Hematopoietic multipotent progenitor cell treated with erythropoietin and hydrocortisone succinate and interleukin-3 and kit ligand, for 15 days (in vitro differentiated cells): ENCODE data around the gene TLCD3A.
A peak's percentile ranks its signal among the peaks of the same experiment; 100 is the strongest.
"Not testable (repeated sequence)": the region's sequence is repeated elsewhere in the genome, so short reads cannot be mapped to it uniquely, and the experiment has no call there.

Experiments used
- DNase-seq: peaks from one replicate; pipeline ENCODE4 v3.0.0-alpha.2; 2015; ENCODE audit warnings: low spot score

TLCD3A gene

DNA sequence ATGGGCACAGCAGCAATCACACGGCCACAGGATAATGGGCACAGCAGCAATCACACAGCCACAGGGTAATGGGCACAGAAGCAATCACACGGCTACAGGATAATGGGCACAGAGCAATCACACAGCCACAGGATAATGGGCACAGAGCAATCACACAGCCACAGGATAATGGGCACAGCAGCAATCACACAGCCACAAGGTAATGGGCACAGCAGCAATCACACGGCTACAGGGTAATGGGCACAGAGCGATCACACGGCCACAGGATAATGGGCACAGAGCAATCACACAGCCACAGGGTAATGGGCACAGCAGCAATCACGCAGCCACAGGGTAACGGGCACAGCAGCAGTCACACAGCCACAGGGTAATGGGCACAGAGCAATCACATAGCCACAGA, 17.0 kb downstream of the TLCD3A start:
- not testable (repeated sequence) for DNase-seq

DNA sequence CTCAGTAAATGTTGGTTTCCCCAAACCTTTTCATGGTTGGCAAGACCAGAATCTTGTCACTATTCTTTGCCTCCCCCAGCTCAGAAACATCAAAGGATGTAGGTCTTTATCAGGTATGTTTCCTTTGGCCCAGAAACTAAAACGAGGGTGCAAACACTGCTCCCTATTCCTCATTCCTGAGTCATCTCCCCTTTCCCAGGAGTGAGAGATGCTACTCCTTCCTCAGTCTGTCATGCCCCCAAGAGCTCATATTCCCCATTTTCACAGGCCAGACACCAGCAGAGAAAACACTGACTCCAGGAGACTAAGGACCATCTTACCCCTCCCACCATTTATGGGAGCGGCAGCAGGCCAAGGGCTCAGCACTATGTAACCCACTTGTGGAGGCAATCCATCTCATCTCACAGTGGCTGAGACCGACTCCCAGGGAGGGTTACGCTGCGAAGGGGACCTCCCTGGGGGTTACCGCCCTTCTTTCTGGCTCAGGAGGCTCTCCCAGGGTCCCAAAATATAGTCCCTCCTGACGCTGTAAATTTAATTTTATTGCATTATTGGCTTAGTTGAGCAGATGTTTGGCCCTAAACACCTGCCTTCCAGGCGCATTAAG, 18.1 kb downstream of the TLCD3A start:
- no peak for DNase-seq

DNA sequence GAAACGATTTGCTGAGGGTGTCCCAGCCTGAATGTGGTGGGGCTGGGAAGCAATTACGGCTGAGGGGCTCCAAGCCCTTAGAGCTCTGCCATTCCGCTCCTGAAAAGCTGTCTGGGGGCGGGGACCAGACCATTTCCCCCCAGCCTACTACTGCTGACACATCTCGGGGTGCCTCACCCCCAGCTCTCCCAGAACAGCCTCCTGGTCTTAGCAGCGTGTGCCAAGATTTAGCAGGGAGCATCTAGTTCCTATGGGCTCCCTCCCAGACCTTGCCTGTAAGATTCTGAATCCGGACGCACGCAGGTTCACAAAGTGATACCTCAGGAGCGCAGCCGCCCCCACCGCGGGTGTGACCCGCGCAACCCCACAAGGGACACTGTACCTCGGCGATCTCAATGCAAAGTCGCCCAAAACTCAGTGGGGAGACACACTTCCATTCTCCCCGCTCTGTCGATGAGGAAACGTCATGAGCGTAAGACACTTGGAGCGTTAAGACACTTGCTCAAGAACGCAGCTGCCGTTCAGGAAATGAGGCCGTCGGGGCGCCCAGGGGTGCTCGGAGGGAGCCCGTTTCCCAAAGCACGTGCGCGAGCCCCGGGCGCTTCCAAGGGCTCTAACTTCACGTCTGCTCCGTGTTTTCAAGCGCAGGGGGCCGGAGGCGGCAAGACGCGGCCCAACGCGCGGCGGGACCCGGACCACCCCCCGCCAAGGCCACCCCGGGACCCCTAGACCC, 19.0 kb downstream of the TLCD3A start:
- peak; percentile 9 for DNase-seq

DNA sequence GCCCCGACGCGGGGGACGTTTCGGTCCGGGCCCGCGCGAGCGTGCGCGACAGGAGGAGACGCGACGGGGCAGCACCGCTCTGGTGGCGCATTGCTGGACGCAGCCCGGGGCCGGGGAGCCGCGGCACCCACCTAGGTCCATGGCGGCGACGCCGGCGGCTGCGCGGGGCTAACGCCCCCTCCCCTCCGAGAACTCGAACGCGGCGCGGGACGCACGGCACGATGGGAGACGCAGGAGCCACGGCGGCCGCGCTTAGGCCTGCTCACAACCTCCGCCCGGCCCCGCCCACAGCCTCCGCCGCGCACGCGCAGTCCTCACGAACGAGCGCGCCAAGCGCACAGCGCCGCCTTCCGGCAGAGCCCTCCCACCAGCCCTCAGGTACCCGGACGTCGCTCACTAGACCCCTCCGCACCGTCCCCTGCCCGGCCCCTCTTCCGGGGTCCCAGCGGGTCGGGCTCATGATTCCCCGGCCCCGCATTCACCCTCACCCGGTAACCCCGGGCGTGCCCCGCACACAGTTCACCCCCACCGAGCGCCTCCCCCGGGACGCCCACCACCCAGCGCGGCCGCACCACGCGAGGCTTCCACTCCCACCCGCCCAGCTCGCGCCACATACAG, 19.7 kb downstream of the TLCD3A start, which contains the start of gene GEMIN4:
Gene GEMIN4 (minus strand): TSS at position 263 of the 618 bp plus-strand sequence. CDS start 122 bp downstream, at position 141.
- DNase-seq: peak; percentile 90

DNA sequence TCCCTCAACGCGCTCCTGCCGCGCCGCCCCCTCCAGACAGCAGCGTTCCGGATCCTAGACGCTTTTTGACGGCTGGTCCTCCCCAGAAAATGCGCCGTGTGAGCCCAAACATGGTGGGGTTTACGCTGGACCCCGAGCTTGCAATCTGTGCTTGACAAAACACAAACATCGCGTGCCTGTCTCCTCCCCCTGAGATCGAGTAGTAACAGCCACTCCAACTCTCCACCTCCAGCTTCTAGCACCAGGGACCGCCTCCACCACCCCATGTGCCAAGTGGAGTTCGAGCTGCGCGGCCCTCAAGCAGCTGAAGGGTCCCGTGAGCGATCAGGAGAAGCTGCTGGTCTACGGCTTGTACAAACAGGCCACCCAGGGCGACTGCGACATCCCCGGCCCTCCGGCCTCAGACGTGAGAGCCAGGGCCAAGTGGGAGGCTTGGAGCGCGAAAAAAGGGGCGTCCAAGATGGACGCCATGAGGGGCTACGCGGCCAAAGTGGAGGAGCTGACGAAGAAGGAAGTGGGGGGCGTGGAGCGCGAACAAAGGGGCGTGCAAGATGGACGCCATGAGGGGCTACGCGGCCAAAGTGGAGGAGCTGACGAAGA, 20.3 kb downstream of the TLCD3A start:
- peak; percentile 23 for DNase-seq

DNA sequence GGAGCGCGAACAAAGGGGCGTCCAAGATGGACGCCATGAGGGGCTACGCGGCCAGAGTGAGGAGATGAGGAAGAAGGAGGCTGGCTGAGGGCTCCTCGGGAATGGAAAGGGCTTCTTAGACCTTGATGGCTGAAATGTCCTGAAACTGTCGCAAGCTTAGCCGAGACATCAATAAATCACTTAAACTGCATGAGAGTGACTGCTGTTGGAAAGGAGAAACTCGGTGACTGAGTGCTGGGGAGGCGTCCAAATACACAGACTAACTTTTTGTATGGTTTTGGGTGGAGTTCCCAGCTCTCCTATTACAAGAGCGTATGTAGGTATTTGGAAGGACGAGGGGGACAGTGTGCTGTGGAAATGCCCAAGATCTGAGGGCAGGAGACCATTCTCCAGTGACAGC, 21.0 kb downstream of the TLCD3A start:
- DNase-seq: no peak

DNA sequence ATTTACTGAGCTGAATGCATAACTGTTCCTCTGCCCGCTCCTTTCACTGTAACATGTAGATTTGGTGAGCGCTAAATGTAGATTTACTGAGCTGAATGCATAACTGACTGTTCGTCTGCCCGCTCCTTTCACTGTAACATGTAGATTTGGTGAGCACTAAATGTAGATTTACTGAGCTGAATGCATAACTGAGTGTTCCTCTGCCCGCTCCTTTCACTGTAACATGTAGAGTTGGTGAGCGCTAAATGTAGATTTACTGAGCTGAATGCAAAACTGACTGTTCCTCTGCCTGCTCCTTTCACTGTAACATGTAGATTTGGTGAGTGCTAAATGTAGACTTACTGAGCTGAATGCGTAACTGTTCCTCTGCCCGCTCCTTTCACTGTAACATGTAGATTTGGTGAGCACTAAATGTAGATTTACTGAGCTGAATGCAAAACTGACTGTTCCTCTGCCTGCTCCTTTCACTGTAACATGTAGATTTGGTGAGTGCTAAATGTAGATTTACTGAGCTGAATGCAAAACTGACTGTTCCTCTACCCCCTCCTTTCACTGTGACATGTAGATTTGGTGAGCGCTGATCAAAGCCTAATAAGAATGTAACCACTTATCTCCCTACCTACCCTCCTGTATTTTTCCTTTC, 23.0 kb downstream of the TLCD3A start:
- DNase-seq: not testable (repeated sequence)

DNA sequence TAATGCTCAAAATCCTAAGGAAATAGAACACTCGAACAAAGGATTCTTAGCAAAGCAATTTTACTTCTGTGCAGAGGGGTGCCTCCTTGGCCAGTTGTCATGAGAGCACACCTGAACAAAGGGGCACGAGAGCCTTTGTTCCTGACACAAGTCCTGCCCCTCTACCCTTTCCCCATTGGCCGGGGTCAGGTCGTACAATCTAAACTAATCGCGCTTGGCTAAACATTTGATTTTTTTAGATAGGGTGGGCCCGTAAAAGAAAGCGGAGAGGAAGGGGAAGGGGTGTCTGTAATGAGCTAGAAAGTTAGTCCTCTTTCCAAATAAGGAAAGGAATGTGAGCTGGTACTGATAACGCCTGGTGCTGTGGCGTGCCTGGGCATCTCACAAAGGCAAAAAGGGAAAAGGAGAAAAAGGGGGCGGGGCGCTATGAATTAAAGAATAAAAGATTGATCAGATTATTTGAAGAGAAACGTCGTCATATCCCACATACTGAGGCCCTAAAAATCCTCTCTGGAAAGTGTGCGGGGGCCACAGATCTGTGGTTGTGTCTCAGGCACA, 23.7 kb downstream of the TLCD3A start:
- not testable (repeated sequence) for DNase-seq

DNA sequence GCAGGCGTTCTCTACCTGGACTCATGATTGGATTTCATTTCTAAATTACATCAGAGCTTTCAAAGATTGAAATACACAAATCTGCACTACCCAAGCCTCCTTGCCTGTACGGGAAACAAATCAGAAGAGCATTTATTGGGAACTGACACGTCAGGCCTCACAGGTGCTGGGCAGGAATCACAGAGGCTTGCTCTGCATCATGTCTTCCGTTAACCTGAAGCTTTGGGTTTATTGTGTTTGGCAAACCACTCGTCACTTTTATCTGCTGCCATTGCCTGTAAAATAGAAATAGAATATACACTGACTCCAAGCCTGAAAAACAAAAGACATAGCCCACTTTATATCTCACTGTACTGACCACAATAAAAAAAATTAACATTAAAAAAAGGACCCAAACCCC, 27.6 kb downstream of the TLCD3A start:
- DNase-seq: no peak

DNA sequence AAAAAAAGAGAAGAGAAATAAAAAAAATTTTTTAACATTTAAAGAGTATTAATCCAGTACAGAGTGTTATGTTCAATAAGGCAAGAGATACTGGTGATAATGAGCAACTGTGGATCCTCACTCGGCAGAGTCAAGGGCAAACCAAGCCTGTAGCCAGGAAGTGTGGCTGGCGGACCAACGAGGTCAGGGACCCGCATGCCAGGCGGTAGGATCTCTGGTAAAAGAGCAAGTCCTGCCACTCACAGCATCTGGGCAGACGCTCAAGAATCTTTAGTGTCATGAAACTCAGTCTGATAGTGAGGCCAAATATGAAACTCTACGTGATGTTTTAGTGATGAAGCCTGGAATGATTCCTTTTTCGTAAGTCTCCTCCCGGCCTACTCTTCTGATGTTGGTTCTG, 28.0 kb downstream of the TLCD3A start:
- DNase-seq: no peak

DNA sequence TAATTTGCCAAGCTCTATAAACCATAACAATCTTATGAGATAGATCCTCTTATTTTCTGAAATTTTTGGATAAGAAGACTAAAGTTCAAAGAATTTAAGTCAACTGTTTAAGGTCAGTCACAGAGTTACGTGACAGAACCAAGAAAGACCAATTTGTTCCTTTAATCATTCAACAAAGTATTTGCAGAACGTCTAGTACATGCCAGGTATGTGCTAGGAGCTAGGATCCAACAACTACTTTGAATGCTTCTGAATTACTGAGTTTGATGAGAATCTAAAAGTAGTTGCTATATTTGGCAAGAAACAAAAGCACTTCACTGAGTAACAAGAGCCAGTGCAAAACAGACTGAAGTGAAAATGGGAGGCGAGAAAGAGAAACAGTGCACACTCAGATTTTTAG, 34.7 kb downstream of the TLCD3A start:
- no peak for DNase-seq

DNA sequence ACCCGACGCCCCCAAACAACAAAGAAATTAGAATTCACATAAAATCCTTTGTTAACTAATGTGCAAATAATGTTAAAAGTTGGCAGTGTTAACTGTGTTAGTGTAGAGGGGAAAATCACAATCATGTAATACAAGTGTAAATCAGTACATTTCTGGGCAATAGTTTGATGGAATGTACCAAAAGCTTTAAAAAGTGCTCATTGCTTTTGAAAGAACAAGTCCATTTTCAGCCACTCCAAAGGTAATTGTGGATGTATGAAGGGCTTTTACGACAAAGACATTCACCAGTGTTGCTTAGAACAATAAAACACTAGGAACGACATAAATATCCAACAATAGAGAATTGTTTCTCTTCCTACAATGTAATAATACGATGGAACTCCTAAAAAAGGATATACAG, 40.6 kb downstream of the TLCD3A start:
- DNase-seq: no peak

DNA sequence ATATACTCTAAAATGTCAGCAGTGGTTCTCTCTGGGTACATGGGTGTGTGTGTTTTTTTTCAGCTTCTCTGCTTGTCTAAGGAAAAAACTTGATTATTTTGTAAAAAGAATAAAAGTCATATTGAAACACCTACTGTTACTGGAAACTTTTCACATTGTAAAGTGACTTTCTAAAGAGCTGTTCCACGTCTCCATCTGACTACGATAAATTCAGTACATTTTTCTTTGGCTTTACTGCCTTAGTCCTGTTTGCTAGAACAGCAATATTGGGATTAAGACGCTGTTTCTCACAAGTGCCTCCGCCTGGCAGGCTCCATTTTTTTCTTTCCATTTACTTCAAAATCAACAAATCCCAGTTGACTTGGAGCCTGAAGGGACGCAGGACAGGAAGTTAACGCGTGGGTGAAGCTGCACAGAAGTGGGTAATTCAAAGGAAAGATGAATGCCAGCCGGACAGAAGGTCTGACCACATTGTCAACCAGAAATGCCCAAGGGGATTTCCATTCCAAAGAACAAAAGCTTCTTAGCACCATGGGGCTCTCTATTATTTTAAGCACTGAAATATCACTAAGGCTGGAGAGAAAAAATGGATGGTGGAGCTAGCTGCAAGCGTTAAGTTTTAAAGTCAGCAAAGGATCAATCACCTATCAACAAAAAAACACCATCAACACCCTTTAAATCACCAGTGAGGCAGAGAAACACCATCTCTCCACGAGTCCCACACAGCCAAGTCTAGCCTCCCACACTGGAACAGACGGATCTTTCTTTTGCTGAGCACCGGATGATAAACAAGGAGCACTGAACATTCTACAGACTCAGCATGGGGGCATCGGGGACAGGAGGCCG, 41.3 kb downstream of the TLCD3A start:
- DNase-seq: no peak

DNA sequence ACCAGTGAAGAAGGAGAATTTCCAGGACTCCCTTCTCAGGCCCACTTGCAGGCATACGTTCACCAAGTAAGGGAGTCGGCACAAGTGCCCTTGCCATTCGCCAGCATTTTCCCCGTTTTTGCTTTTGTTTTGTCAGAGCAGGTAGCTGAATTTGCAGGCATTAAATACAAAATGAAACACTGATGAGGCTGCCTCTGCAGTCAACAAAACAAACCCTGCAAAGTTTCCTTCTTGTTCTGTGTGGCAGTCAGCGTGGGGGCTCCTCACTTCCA, 41.9 kb downstream of the TLCD3A start:
- no peak for DNase-seq

DNA sequence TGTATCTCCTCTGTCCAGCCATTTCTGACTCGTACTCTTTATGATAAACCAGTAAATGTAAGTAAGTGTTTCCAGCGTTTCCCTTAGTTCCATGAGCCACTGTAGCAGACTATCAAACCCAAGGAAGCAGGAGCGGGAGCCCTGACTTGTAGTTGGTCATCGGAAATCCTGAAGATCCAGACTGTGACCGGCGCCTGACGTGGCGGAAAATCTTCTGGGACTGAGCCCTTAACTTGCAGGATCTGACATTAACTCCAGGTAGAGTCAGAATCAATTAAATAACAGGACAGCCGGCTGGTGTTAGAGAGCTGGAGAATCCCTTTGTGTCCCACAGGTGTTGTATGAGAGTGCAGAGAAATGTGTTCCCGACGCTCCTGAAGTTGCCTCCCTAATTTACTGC, 45.7 kb downstream of the TLCD3A start:
- DNase-seq: no peak

DNA sequence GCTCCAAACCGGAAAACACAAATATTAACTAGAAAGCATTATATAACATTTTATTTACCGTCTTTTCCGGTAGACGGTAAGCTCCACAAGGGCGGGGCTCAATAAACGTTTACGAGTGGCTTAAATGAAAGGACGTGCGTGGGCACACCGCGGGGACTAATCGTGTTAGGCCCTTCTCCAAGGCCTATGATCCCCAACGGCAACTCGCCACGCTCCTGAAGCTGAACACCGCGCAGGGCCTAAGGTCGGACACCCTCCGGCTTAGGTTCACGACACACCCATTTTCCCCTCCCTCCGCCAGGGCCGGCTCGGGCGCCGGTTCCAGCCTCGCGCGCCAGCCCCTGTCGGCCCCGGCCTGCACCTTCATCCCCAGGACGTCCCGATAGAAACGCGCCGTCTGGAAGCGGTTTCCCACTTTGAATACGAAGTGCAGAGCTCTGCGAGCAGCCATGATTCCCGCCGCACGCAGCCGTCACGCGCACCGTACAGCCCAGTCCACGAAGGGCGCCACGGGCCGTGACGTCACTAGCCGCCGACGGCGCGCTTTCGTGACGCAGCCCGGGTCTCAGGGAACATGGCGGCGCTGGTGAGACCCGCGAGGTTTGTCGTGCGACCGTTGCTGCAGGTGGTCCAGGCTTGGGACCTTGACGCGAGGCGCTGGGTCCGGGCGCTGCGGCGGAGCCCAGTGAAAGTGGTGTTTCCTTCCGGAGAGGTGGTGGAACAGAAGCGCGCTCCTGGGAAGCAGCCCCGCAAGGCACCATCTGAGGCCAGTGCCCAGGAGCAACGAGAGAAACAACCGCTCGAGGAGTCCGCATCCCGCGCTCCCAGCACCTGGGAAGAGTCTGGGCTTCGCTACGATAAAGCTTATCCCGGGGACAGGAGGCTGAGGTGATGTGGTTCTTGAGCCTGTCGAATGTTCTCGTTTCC, 49.7 kb downstream of the TLCD3A start, which contains the start of the genes GLOD4 and MRM3:
Gene GLOD4 (minus strand): TSS at position 476 of the 927 bp plus-strand sequence. CDS start 25 bp downstream, at position 451.
Gene MRM3 (plus strand): TSS at position 549 of the 927 bp plus-strand sequence. CDS start 26 bp downstream, at position 575.
- peak; percentile 92 for DNase-seq

DNA sequence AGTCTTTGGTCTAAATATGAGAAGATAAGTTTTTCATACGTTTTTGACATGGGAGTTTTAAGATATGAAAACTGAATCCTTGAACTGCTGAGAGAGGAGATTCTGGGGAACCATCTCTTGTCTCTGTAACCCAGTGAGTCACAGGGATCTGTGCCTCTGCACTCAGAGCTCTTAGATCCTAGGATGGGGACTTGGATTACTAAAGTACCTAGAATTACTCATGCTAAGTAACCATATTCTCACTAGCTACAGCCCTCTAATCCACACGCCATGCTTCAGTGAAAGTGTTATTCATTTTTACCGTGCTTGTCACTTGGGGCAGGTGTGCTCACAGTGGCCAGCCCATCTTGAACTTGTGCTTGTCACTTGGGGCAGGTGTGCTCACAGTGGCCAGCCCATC, 51.7 kb downstream of the TLCD3A start:
- DNase-seq: no peak

DNA sequence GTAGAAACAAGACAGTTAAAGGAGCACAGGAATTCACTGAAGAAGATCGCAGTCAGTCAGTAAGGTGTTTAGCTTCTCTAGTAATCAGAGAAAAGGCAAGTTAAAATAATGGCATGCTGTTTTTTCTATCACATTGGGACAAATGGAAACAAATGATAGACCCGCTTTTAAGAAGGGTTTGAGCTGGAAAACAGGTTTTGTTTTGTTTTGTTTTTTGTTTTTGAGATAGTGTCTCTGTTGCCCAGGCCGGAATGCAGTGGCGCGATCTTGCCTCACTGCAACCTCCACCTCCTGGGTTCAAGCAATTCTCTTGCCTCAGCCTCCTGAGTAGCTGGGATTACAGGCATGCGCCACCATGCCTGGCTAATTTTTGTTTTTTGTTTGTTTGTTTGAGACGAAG, 53.5 kb downstream of the TLCD3A start:
- DNase-seq: not testable (repeated sequence)

DNA sequence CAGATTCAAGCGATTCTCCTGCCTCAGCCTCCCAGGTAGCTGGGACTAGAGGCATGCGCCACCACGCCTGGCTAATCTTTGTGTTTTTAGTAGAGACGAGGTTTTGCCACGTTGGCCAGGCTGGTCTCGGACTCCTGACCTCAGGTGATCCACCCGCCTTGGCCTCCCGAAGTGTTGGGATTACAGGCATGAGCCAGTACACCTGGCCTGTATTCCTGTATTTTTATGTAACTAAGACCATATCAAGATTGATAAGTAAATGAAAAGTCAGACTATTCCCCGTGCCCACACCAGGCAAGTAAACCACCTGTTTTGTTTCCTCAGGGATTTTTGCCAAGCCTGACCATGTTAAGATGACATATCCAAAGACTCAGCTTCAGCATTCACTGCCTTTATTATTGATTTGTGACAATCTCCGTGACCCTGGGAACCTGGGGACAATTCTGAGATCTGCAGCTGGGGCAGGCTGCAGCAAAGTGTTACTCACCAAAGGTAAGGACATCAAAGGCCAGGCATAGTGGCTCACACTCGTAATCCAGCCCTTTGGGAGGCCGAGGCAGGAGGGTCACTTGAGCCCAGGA, 55.3 kb downstream of the TLCD3A start:
- no peak for DNase-seq

DNA sequence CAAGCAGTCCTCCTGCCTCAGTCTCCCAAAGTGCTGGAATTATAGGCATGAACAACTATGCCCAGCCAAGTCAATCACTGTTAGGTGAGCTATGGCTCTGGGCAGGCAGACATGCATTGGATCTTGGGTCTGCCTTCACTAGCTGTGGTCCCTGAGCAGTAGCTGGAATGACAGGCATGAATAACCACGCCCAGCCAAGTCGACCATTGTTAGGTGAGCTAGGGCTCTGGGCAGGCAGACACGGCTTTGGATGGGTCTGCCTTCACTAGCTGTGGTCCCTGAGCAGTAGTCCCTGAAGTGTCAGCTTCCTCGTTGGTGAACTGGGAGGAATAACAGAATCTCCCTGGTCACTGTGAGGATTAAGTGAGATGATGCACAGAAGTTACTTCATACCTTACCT, 56.2 kb downstream of the TLCD3A start:
- no peak for DNase-seq
